ENCODE data around the gene PTPN13.

The PTPN13 gene

GRCh38 chr4:86592553-86593249 is 1.4 kb upstream of the PTPN13 start:
- Histone ChIP-seq H3K27ac (ENCODE audit: low read length) (no peak overlapping the region), H3K4me1 (ENCODE audit: control insufficient read depth, insufficient read depth, low read length) (peaks cover 11% of the 10 kb centered on the region), H3K9ac (ENCODE audit: low read length in 2 of 2) (no peak overlapping the region), H3K9me3 (ENCODE audit: control insufficient read depth in 2 of 2, low read length in 2 of 2) (no peaks in the 10 kb centered on the region), H3K36me3 (ENCODE audit: control insufficient read depth in 2 of 2, insufficient read depth in 2 of 2, low read length in 2 of 2) (no peaks in the 10 kb centered on the region), H3K4me3 (ENCODE audit: low read length in 2 of 2) (peak overlapping the region in 1 of 2 donors; percentile 91), H3K27me3 (ENCODE audit: control insufficient read depth in 1 of 2, insufficient read depth in 2 of 2, low read length in 2 of 2) (no peaks in the 10 kb centered on the region)

- H3K27ac ChIP-seq (ENCODE audit: low read length), result peak overlapping the region; percentile 74
- H3K4me1 ChIP-seq (ENCODE audit: control insufficient read depth, insufficient read depth, low read length), result peaks cover 11% of the 10 kb centered on the region
- peak overlapping the region; percentile 75 to 76 for H3K9ac ChIP-seq (ENCODE audit: low read length in 2 of 2)
- no peaks in the 10 kb centered on the region for H3K9me3 ChIP-seq (ENCODE audit: control insufficient read depth in 2 of 2, low read length in 2 of 2)
- H3K4me3 ChIP-seq (ENCODE audit: low read length in 2 of 2), result peak overlapping the region; percentile 91 to 98
- H3K36me3 ChIP-seq (ENCODE audit: control insufficient read depth in 2 of 2, insufficient read depth in 2 of 2, low read length in 2 of 2), result no peaks in the 10 kb centered on the region
- H3K27me3 ChIP-seq (ENCODE audit: control insufficient read depth in 1 of 2, insufficient read depth in 2 of 2, low read length in 2 of 2), result no peaks in the 10 kb centered on the region
Measured at GRCh38 chr4:86594559-86595425, 677 bp downstream of the PTPN13 start.

DNA sequence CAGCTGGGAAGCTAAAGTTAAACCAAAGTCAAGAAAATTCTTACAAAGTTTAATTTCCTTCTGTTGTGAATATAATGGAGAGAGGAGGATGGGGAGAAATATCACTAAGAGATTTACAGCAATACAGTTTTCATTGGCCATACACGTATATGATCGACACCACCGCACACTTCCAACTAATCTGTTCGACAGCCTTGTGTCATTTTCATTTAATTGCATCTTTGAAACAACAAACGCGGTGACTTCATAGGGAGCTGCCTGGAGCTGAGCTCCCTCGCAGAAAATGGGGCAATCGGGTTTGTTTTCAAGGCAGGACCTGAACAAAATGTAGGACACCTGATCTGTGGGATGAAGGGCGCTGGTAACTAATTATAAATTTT is 1.3 kb downstream of the PTPN13 start:
- H3K9ac ChIP-seq (ENCODE audit: low read length in 2 of 2), result peak overlapping the region in 1 of 2 donors; percentile 76
- no peaks in the 10 kb centered on the region for H3K36me3 ChIP-seq (ENCODE audit: control insufficient read depth in 2 of 2, insufficient read depth in 2 of 2, low read length in 2 of 2)

DNA sequence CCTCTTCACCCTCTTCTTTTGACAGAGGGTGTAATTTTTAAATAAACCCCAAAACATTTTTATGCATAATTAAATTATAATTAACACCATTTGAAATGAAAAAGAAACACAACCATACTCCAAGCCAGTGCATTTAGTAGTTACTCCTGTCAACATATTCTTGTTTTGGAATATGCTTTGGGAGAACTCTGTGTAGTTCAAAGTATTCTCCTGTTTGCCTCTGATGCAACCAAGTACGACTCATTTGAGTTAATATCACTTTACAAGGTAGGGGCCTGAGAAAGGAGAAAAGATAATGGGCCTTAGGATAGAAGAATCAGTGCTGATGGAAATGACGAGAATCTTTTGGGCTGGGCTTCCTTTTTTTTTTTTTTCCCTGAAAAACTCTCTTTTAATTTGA is 2.7 kb downstream of the PTPN13 start:
- Histone ChIP-seq H3K27ac (ENCODE audit: low read length) (no peak overlapping the region), H3K9me3 (ENCODE audit: control insufficient read depth in 2 of 2, low read length in 2 of 2) (no peaks in the 10 kb centered on the region), H3K36me3 (ENCODE audit: control insufficient read depth in 2 of 2, insufficient read depth in 2 of 2, low read length in 2 of 2) (no peaks in the 10 kb centered on the region), H3K27me3 (ENCODE audit: control insufficient read depth in 1 of 2, insufficient read depth in 2 of 2, low read length in 2 of 2) (no peaks in the 10 kb centered on the region), H3K9ac (ENCODE audit: low read length in 2 of 2) (peak overlapping the region in 1 of 2 donors; percentile 26), H3K4me3 (ENCODE audit: low read length in 2 of 2) (no peak overlapping the region), H3K4me1 (ENCODE audit: control insufficient read depth, insufficient read depth, low read length) (peaks cover 11% of the 10 kb centered on the region)

More for the DNA sequence above, 1.3 kb downstream of the PTPN13 start:
- H3K27me3 ChIP-seq (ENCODE audit: control insufficient read depth in 1 of 2, insufficient read depth in 2 of 2, low read length in 2 of 2), result no peaks in the 10 kb centered on the region
- peak overlapping the region; percentile 74 for H3K27ac ChIP-seq (ENCODE audit: low read length)
- no peaks in the 10 kb centered on the region for H3K9me3 ChIP-seq (ENCODE audit: control insufficient read depth in 2 of 2, low read length in 2 of 2)
- H3K4me1 ChIP-seq (ENCODE audit: control insufficient read depth, insufficient read depth, low read length), result peaks cover 11% of the 10 kb centered on the region
- H3K4me3 ChIP-seq (ENCODE audit: low read length in 2 of 2), result peak overlapping the region; percentile 91 to 98

GRCh38 chr4:86600007-86600653 is 6.0 kb downstream of the PTPN13 start:
- Histone ChIP-seq H3K36me3 (ENCODE audit: control insufficient read depth in 2 of 2, insufficient read depth in 2 of 2, low read length in 2 of 2) (no peaks in the 10 kb centered on the region), H3K27ac (ENCODE audit: low read length) (no peak overlapping the region), H3K27me3 (ENCODE audit: control insufficient read depth in 1 of 2, insufficient read depth in 2 of 2, low read length in 2 of 2) (no peaks in the 10 kb centered on the region), H3K4me3 (ENCODE audit: low read length in 2 of 2) (no peak overlapping the region), H3K9me3 (ENCODE audit: control insufficient read depth in 2 of 2, low read length in 2 of 2) (no peaks in the 10 kb centered on the region), H3K4me1 (ENCODE audit: control insufficient read depth, insufficient read depth, low read length) (no peaks in the 10 kb centered on the region), H3K9ac (ENCODE audit: low read length in 2 of 2) (no peak overlapping the region)

- H3K27ac ChIP-seq (ENCODE audit: low read length), result no peak overlapping the region
- no peak overlapping the region for H3K9ac ChIP-seq (ENCODE audit: low read length in 2 of 2)
- H3K9me3 ChIP-seq (ENCODE audit: control insufficient read depth in 2 of 2, low read length in 2 of 2), result no peaks in the 10 kb centered on the region
- H3K27me3 ChIP-seq (ENCODE audit: control insufficient read depth in 1 of 2, insufficient read depth in 2 of 2, low read length in 2 of 2), result no peaks in the 10 kb centered on the region
- no peak overlapping the region for H3K4me3 ChIP-seq (ENCODE audit: low read length in 2 of 2)
- no peaks in the 10 kb centered on the region for H3K4me1 ChIP-seq (ENCODE audit: control insufficient read depth, insufficient read depth, low read length)
- H3K36me3 ChIP-seq (ENCODE audit: control insufficient read depth in 2 of 2, insufficient read depth in 2 of 2, low read length in 2 of 2), result no peaks in the 10 kb centered on the region
Measured at GRCh38 chr4:86603311-86603885, 9.3 kb downstream of the PTPN13 start.

DNA sequence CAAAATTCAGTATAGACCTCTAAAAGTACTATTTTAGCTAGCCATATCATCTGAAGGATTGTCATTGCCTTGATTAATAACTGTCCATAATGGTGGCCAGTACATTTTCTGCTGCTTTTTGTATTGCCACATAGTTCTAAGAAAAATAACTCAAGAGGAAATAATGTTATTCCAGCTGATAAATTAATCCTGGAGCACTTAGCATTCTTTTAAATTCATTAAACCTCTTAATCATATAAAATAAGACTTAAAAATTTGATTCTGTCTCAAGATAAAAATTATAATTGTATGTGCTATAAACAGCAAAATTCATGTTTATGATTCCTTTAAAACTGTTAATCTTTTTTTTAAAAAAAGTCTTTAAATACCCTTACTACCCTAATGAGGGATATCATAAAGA is 12.7 kb downstream of the PTPN13 start:
- Histone ChIP-seq H3K9ac (ENCODE audit: low read length in 2 of 2) (no peak overlapping the region), H3K27ac (ENCODE audit: low read length) (no peak overlapping the region), H3K36me3 (ENCODE audit: control insufficient read depth in 2 of 2, insufficient read depth in 2 of 2, low read length in 2 of 2) (no peaks in the 10 kb centered on the region), H3K27me3 (ENCODE audit: control insufficient read depth in 1 of 2, insufficient read depth in 2 of 2, low read length in 2 of 2) (no peaks in the 10 kb centered on the region), H3K4me1 (ENCODE audit: control insufficient read depth, insufficient read depth, low read length) (no peaks in the 10 kb centered on the region), H3K4me3 (ENCODE audit: low read length in 2 of 2) (no peak overlapping the region), H3K9me3 (ENCODE audit: control insufficient read depth in 2 of 2, low read length in 2 of 2) (no peaks in the 10 kb centered on the region)

DNA sequence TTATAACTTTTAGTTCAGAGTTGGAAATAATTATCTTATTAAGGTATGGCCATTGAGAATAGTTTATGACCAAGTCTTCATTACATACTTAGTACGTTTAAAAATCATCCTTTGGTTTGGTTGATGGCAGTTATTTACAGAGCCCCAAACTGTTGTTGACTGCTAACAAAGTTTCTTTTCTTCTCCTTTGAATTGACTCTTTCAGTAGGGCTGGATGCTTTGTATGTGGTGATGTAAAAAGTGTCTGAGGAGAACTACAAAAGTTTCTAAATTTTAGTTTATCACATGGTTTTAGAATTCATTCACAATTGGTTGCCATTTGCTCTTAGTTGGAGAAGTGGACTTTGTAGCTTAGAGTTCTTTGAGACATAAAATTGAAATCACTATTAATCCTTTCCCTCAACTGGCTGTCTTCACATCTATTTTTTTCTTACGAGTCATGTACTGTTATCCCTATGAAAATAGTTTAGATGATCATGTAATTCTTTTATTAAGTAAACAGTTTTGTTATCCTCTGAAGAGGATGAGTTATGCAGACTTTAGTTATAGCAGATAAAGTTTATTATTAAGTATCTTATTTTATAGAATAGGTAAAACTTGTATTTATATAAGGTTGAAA is 14.8 kb downstream of the PTPN13 start:
- Histone ChIP-seq H3K9ac (ENCODE audit: low read length in 2 of 2) (no peak overlapping the region), H3K4me3 (ENCODE audit: low read length in 2 of 2) (no peak overlapping the region), H3K9me3 (ENCODE audit: control insufficient read depth in 2 of 2, low read length in 2 of 2) (no peaks in the 10 kb centered on the region), H3K27me3 (ENCODE audit: control insufficient read depth in 1 of 2, insufficient read depth in 2 of 2, low read length in 2 of 2) (no peaks in the 10 kb centered on the region), H3K27ac (ENCODE audit: low read length) (no peak overlapping the region), H3K36me3 (ENCODE audit: control insufficient read depth in 2 of 2, insufficient read depth in 2 of 2, low read length in 2 of 2) (no peaks in the 10 kb centered on the region), H3K4me1 (ENCODE audit: control insufficient read depth, insufficient read depth, low read length) (no peaks in the 10 kb centered on the region)

GRCh38 chr4:86611757-86612156 is 17.6 kb downstream of the PTPN13 start:
- Histone ChIP-seq H3K9ac (ENCODE audit: low read length in 2 of 2) (no peak overlapping the region), H3K27me3 (ENCODE audit: control insufficient read depth in 1 of 2, insufficient read depth in 2 of 2, low read length in 2 of 2) (no peaks in the 10 kb centered on the region), H3K4me3 (ENCODE audit: low read length in 2 of 2) (no peak overlapping the region), H3K36me3 (ENCODE audit: control insufficient read depth in 2 of 2, insufficient read depth in 2 of 2, low read length in 2 of 2) (no peaks in the 10 kb centered on the region), H3K27ac (ENCODE audit: low read length) (no peak overlapping the region), H3K4me1 (ENCODE audit: control insufficient read depth, insufficient read depth, low read length) (no peaks in the 10 kb centered on the region), H3K9me3 (ENCODE audit: control insufficient read depth in 2 of 2, low read length in 2 of 2) (no peaks in the 10 kb centered on the region)

DNA sequence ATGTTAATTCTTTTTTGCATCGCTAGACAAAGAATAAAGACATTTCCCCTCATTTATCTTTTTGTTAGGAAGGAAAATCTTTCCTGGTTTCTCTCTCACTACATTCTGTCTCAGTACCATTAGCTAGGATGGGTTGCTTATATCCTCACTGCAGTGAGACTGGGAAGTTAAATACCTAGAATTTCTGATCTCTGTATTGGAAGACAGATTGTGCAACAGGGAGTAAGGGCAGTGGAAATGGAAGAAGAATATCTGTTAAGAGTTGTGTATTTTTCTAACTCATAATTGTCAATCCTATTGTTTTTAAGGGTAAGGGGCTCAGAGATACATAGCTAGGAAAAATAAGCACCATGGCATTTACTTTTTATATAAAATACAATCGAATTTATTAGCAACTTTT is 19.6 kb downstream of the PTPN13 start:
- Histone ChIP-seq H3K27ac (ENCODE audit: low read length) (no peak overlapping the region), H3K9ac (ENCODE audit: low read length in 2 of 2) (no peak overlapping the region), H3K36me3 (ENCODE audit: control insufficient read depth in 2 of 2, insufficient read depth in 2 of 2, low read length in 2 of 2) (no peaks in the 10 kb centered on the region), H3K4me3 (ENCODE audit: low read length in 2 of 2) (no peak overlapping the region), H3K9me3 (ENCODE audit: control insufficient read depth in 2 of 2, low read length in 2 of 2) (no peaks in the 10 kb centered on the region), H3K4me1 (ENCODE audit: control insufficient read depth, insufficient read depth, low read length) (no peaks in the 10 kb centered on the region), H3K27me3 (ENCODE audit: control insufficient read depth in 1 of 2, insufficient read depth in 2 of 2, low read length in 2 of 2) (no peaks in the 10 kb centered on the region)
